Adrenal gland (tissue), 12 donors: ENCODE measurements around the gene TLE3. TPM values are rescaled to one million over a fixed set of nuclear protein-coding genes. Genes with fewer than 3 reads are reported as not detected.
A peak's percentile ranks its signal among the peaks of the same experiment; 100 is the strongest.

Experiments used
- DNase-seq, 7 donors: peaks; one replicate each; pipeline ENCODE4 v3.0.0-alpha.2; 2019 to 2020
- H3K27ac ChIP-seq, 5 donors: fragments of 200-600 bp; sonication (generic) in 4 of 5; 1 replicate in 3 of 5; 2 replicates in 2 of 5; pipeline versions ENCODE4 v1.5.1 to v1.8.0; 2016 to 2020; ENCODE audit warnings: mild to moderate bottlenecking in 1 of 5
- H3K27me3 ChIP-seq: fragments of 200-600 bp; 2 replicates; pipeline ENCODE4 v1.8.0; 2021
- H3K36me3 ChIP-seq, 2 donors: fragments of 200-600 bp; replicated peaks in 1 of 2; 1 replicate in 1 of 2; 2 replicates in 1 of 2; pipeline versions ENCODE4 v1.5.1 to v1.8.0; 2018 to 2022
- H3K4me1 ChIP-seq, 2 donors: fragments of 200-600 bp; replicated peaks in 1 of 2; 1 replicate in 1 of 2; 2 replicates in 1 of 2; pipeline versions ENCODE4 v1.5.1 to v1.8.0; 2018 to 2021
- H3K4me3 ChIP-seq, 4 donors: fragments of 200-600 bp; sonication (generic) in 3 of 4; one replicate each; pipeline ENCODE4 v1.5.1; 2016 to 2018
- H3K9me3 ChIP-seq, 3 donors: fragments of 200-600 bp; sonication (generic) in 1 of 3; replicated peaks in 1 of 3; 1 replicate in 2 of 3; 2 replicates in 1 of 3; pipeline versions ENCODE4 v1.5.1 to v1.8.0; 2016 to 2021
- POLR2A ChIP-seq, 2 donors: fragments of 450-650 bp; IDR thresholded peaks; one replicate each; pipeline ENCODE4 v1.6.1; 2017; ENCODE audit warnings: antibody characterized with exemption in 2 of 2, mild to moderate bottlenecking in 2 of 2, moderate library complexity in 1 of 2
- WGBS, 4 donors: extraction: QIAGEN DNeasy Blood & Tissue Kit in 2 of 4; methylation state at CpG; one replicate each; pipeline versions ENCODE4 v1.1.5 to v1.1.7; 2013 to 2017; 5-methylcytosine and 5-hydroxymethylcytosine counted together
- intact Hi-C, 2 donors: fragments of 100-400 bp; cut with DNase I; formaldehyde crosslinking; loops; one replicate each; pipeline versions ENCODE4 v1.14.1 to v1.15.0; 2022 to 2023
- polyA plus RNA-seq, 3 donors: library from polyadenylated mRNA; stranded (reverse); fragments of 200-250 nt in 2 of 3; fragments of 350-450 nt in 1 of 3; fragmentation: Illumina TruSeq in 1 of 3; extraction: RNeasy Lipid Tissue Mini Kit (QIAGEN cat#74804) in 1 of 3; gene quantifications; one replicate each; pipeline ENCODE4 v1.2.3, GENCODE V29; 2013 to 2014
- total RNA-seq, 9 donors: library from RNA; depleted of rRNA in 4 of 9; stranded (reverse); fragments of >200 nt in 4 of 9; fragments of 120-200 nt in 1 of 9; fragmentation: NEBNext Ultra II Directional in 1 of 9; extraction: Animal tissue kit (Norgen Biotek cat#: 25700) in 1 of 9; gene quantifications; one replicate each; pipeline versions ENCODE4 v1.1.0 to v1.2.4, GENCODE V29; 2013 to 2023
- TF ChIP-seq, protein P1 (sequence below), 6 experiments: fragments of 450-650 bp in 4 of 6; fragments of 200-600 bp in 2 of 6; sonication (generic) in 1 of 6; IDR thresholded peaks; 1 replicate in 5 of 6; 2 replicates in 1 of 6; pipeline versions ENCODE4 v1.5.1 to v1.8.0; 2016 to 2021; ENCODE audit warnings: antibody characterized with exemption in 6 of 6, mild to moderate bottlenecking in 2 of 6, moderate library complexity in 1 of 6
- donor health status: healthy with polysubstance abuse.
- donor health status: Bipolar disorder and iron deficiency.
- donor health status: DM: yes; HTN: yes; CAD: no.
- donor health status: DM: no; HTN: no; CAD: no.
- donor health status: DM: no; HTN: no; CAD: no.
- donor health status: DM: yes; HTN: yes; CAD: no.

The TLE3 gene
- total and polyA plus RNA-seq, 12 donors: 1.6 to 73.3 (median 28.1) TPM

DNA sequence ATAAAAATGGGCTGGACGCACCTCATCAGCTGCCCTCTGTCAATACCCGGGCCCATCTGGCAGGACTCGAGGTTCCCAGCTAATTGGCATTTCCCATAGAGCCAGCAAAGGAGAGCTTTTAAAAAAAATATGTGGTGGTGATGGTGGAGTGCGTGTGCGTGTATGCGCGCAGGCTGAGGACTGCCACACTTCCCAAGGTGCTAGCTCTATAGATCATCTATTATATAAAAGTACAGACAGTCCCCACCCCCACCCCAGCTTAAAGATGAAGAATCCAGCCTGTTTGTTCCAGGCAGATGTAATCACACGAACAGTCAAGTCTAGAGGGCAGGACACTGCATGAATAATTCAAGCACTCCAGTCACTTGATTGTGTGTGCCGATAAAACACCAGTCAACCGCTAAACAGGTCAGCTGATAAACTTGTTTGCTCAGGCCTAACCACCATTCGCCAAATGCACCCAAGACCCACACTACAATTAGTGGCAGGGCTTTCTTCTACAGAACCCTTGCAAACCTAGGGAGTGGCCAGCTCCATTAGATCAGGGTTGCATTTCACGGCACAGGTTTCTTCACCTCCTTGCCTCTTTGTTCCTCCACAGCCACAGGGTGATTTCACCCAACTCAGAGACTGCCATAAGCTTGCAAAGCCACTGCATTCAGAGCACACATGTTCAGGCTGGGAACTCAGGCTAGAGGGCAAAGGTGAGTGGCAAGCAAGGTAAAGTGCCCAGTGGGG is 5.8 kb downstream of the TLE3 start:
- Histone ChIP-seq H3K4me3 (no peak overlapping the region), H3K36me3 (peaks cover 0 to 6% of the 10 kb centered on the region in 2 donors), H3K4me1 (peaks cover 12 to 51% of the 10 kb centered on the region in 2 donors), H3K27ac (no peak overlapping the region), H3K9me3 (no peaks in the 10 kb centered on the region), H3K27me3 (no peaks in the 10 kb centered on the region)
- intact Hi-C loops: loop anchor here in 1 of 2 donors (10.0 kb wide), 1 partner anchor 367 kb away; no protein-coding TSS in a partner anchor
- DNase-seq: peak in 1 of 7 donors; percentile 62
- WGBS, 4 donors: 80 to 86% (median 83%) methylated on average over 12 of the region's 12 CpGs
- TF ChIP-seq, protein P1, sequence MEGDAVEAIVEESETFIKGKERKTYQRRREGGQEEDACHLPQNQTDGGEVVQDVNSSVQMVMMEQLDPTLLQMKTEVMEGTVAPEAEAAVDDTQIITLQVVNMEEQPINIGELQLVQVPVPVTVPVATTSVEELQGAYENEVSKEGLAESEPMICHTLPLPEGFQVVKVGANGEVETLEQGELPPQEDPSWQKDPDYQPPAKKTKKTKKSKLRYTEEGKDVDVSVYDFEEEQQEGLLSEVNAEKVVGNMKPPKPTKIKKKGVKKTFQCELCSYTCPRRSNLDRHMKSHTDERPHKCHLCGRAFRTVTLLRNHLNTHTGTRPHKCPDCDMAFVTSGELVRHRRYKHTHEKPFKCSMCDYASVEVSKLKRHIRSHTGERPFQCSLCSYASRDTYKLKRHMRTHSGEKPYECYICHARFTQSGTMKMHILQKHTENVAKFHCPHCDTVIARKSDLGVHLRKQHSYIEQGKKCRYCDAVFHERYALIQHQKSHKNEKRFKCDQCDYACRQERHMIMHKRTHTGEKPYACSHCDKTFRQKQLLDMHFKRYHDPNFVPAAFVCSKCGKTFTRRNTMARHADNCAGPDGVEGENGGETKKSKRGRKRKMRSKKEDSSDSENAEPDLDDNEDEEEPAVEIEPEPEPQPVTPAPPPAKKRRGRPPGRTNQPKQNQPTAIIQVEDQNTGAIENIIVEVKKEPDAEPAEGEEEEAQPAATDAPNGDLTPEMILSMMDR (IDR thresholded peaks at IDR 0.05): no peak
- TF ChIP-seq POLR2A (IDR thresholded peaks at IDR 0.05): no peak

DNA sequence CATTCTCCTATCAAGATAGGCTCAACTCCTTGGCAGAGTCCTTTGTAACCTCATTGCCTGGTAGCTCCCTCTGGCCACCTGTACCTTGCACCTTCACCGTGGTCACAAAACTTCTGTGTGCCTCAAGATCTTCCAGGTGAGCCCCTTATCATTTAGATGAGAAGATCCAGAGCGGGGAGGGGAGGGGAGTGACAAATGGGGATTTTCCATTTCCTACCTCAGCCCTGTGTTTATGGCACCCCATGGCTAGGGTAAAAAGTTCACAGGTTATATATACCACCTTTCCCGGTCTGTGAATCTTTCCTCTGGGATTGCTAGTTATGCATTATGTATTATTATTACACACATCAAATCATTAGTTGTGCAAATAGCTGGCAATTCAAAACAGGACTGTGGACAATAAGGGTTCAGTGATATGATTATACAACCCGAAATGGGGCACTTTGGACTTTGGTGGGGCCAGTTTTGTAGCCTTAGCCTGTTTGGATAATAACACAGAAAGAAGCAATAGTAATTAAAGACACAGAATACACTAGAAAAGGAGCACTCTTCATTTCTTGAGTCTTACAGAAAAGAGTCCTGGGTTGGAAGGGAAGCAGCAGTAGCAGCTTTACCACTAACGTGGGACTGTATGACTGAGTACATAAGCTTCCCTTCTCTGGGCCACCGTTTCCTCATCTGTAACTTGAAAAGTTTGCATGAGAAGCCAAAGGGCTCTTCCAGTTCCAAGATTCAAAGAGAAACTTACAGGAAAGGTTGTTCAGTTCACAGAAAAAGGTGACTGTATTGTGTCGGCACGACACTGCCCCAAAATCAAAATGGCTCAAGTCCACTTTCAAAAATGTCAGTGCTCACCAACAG is 7.1 kb downstream of the TLE3 start:
- intact Hi-C loops: loop anchor here in 1 of 2 donors (10.0 kb wide), 1 partner anchor 366 kb away; no protein-coding TSS in a partner anchor
- H3K27me3 ChIP-seq: no peaks in the 10 kb centered on the region
- H3K27ac ChIP-seq: no peak overlapping the region
- no peak overlapping the region for H3K4me3 ChIP-seq
- WGBS, 4 donors: 89 to 93% (median 91%) methylated on average over 8 of the region's 8 CpGs
- peaks cover 11 to 47% of the 10 kb centered on the region in 2 donors for H3K4me1 ChIP-seq
- TF ChIP-seq POLR2A (IDR thresholded peaks at IDR 0.05): no peak
- TF ChIP-seq, protein P1 (IDR thresholded peaks at IDR 0.05): peak in 1 of 6 experiments; percentile 3
- DNase-seq: no peak
- H3K36me3 ChIP-seq: peaks cover 0 to 6% of the 10 kb centered on the region in 2 donors
- H3K9me3 ChIP-seq: no peaks in the 10 kb centered on the region

DNA sequence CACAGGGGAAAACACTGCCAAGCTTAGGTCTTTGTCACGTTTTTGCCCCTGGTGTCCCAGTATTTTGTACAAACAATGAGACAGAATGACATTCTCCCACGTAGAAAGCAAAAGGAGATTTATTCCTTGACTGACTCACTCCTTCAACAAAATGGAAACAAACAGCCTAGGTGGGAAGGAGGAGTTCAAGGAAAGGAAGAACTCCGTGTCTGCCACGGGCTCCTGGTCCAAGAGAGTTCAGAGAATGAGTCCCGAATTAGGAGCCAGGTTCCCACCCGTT is 8.1 kb downstream of the TLE3 start:
- 64 to 91% (median 76%) methylated on average over 6 of the region's 6 CpGs for WGBS, 4 donors
- Histone ChIP-seq H3K9me3 (no peaks in the 10 kb centered on the region), H3K27me3 (no peaks in the 10 kb centered on the region), H3K4me3 (no peak overlapping the region), H3K27ac (no peak overlapping the region), H3K4me1 (peaks cover under 1 to 36% of the 10 kb centered on the region in 2 donors), H3K36me3 (peaks cover 0 to 12% of the 10 kb centered on the region in 2 donors)
- TF ChIP-seq, protein P1 (IDR thresholded peaks at IDR 0.05): no peak
- no peak for TF ChIP-seq POLR2A (IDR thresholded peaks at IDR 0.05)
- no peak for DNase-seq
- intact Hi-C loops: no loop called here
